AG08395 (cell line): ENCODE measurements around the gene MCAM.
A peak's percentile ranks its signal among the peaks of the same experiment; 100 is the strongest.

Experiments used
- DNase-seq: peaks from one replicate; pipeline ENCODE4 v3.0.0; 2012; ENCODE audit warnings: mixed read lengths, low spot score

Gene MCAM

GRCh38 chr11:119316729-119317591, at the start of gene MCAM:
Gene MCAM, minus strand, starts transcription at chr11:119317130. Its CDS starts 29 bp downstream, at chr11:119317101.
- peak; percentile 32 for DNase-seq

GRCh38 chr11:119365071-119365591, 48.2 kb upstream of the MCAM start:
- peak; percentile 39 for DNase-seq

GRCh38 chr11:119363851-119364590, 47.1 kb upstream of the MCAM start:
- peak; percentile 70 for DNase-seq

GRCh38 chr11:119363081-119363850, 46.3 kb upstream of the MCAM start:
- DNase-seq = no peak

GRCh38 chr11:119362741-119363080, 45.8 kb upstream of the MCAM start:
- DNase-seq = no peak

- no peak for DNase-seq
Observed at GRCh38 chr11:119361941-119362725, 45.2 kb upstream of the MCAM start.

- DNase-seq = peak; percentile 68
Observed at GRCh38 chr11:119361056-119361787, 44.3 kb upstream of the MCAM start.

GRCh38 chr11:119359365-119360214, 42.7 kb upstream of the MCAM start:
- no peak for DNase-seq

- DNase-seq = no peak
Observed at GRCh38 chr11:119357074-119357473, 40.1 kb upstream of the MCAM start.

- peak; percentile 91 for DNase-seq
Observed at GRCh38 chr11:119356349-119357031, 39.6 kb upstream of the MCAM start.

GRCh38 chr11:119355091-119355843, 38.3 kb upstream of the MCAM start:
- DNase-seq = no peak

- peak; percentile 27 for DNase-seq
Observed at GRCh38 chr11:119352857-119353260, 35.9 kb upstream of the MCAM start.

GRCh38 chr11:119351232-119351631, 34.3 kb upstream of the MCAM start:
- no peak for DNase-seq

- DNase-seq = no peak
Observed at GRCh38 chr11:119350302-119350701, 33.4 kb upstream of the MCAM start.

- no peak for DNase-seq
Observed at GRCh38 chr11:119347940-119348605, 31.1 kb upstream of the MCAM start.

- peak; percentile 80 for DNase-seq
Observed at GRCh38 chr11:119347242-119347641, 30.3 kb upstream of the MCAM start.

- no peak for DNase-seq
Observed at GRCh38 chr11:119346605-119347004, 29.7 kb upstream of the MCAM start, which contains the start of gene MFRP. Gene MFRP, minus strand, starts transcription at chr11:119346705. Its CDS starts 192 bp downstream, at chr11:119346513.

- no peak for DNase-seq
Observed at GRCh38 chr11:119345685-119346084, 28.8 kb upstream of the MCAM start.
